Adrenal gland (tissue), 5 donors: ENCODE data around the gene HIVEP3.

Experiments used
- POLR2A ChIP-seq, 2 donors: fragments of 450-650 bp; IDR thresholded peaks; one replicate each; pipeline ENCODE4 v1.6.1; 2017; ENCODE audit warnings: antibody characterized with exemption in 2 of 2, mild to moderate bottlenecking in 2 of 2, moderate library complexity in 1 of 2
- TF ChIP-seq, protein P1 (sequence below), 6 experiments: fragments of 450-650 bp in 4 of 6; fragments of 200-600 bp in 2 of 6; sonication (generic) in 1 of 6; IDR thresholded peaks; 1 replicate in 5 of 6; 2 replicates in 1 of 6; pipeline versions ENCODE4 v1.5.1 to v1.8.0; 2016 to 2021; ENCODE audit warnings: antibody characterized with exemption in 6 of 6, mild to moderate bottlenecking in 2 of 6, moderate library complexity in 1 of 6
- donor health status: DM: no; HTN: no; CAD: no.

DNA sequence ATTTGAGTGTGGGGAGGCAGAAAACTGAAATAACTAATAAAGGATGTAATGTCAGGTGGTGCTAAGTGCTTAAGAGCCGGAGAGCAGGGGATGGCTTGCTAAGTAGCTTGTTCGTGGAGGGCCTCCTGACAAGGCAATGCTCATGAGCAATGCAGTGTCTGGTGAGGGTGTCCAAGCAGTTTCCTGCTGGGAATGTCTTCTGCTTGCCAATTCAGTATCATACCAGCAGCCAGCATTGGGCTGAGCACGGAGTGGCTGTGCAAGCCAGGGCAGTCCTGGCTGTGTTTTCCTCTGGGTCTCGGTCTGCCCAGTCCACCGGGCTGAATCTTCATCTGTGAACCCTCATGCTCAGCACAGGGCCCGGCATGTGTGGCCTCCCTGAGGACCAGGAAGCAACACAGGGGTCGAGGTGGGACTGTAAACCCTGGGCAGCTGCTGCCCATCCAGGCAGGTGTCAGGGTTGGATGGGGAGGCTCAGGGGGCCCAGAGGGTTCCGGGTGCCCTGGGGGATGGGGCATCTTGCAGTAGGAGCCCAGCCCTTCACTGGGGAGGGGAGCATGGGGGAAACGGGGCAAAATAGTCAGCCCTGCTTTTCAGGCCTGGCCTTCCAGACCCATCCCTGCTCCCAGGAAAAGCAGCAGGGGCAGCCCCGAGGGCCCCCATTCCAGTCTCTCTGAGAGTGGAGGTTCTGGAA, 461.7 kb downstream of the HIVEP3 start:
- TF ChIP-seq, protein P1, sequence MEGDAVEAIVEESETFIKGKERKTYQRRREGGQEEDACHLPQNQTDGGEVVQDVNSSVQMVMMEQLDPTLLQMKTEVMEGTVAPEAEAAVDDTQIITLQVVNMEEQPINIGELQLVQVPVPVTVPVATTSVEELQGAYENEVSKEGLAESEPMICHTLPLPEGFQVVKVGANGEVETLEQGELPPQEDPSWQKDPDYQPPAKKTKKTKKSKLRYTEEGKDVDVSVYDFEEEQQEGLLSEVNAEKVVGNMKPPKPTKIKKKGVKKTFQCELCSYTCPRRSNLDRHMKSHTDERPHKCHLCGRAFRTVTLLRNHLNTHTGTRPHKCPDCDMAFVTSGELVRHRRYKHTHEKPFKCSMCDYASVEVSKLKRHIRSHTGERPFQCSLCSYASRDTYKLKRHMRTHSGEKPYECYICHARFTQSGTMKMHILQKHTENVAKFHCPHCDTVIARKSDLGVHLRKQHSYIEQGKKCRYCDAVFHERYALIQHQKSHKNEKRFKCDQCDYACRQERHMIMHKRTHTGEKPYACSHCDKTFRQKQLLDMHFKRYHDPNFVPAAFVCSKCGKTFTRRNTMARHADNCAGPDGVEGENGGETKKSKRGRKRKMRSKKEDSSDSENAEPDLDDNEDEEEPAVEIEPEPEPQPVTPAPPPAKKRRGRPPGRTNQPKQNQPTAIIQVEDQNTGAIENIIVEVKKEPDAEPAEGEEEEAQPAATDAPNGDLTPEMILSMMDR (IDR thresholded peaks at IDR 0.05), result no peak
- TF ChIP-seq POLR2A (IDR thresholded peaks at IDR 0.05), result no peak
